OCI-LY7 (cell line): ENCODE data around the gene IMMP2L. TPM values are rescaled to one million over a fixed set of nuclear protein-coding genes. Genes with fewer than 3 reads are reported as not detected.

Source experiments
- BruUV-seq: library from RNA; stranded (reverse); fragments of 400-500 nt; replicated peaks from 2 replicates; lab custom pipeline; 2021; lab: Mats Ljungman, UMichigan
- CTCF ChIA-PET: fragments of 300-600 bp; sonication (Branson Sonifier 250); formaldehyde crosslinking; loops from one replicate; lab custom pipeline; 2022; ENCODE audit warnings: antibody characterized with exemption; ENCODE audit not compliant: unreplicated experiment; lab: Charles Lee
- POLR2A ChIA-PET: fragments of 300-600 bp; sonication (Branson Sonifier 250); formaldehyde crosslinking; loops from one replicate; lab custom pipeline; 2022; ENCODE audit warnings: antibody characterized with exemption; lab: Charles Lee
- DNase-seq: peaks from one replicate; pipeline ENCODE4 v3.0.0-alpha.2; 2015; ENCODE audit warnings: low spot score
- H2AFZ ChIP-seq: fragments of 200-600 bp; sonication (generic), shearing (Covaris generic); 2 replicates; pipeline ENCODE4 v1.6.1; 2014; ENCODE audit warnings: mild to moderate bottlenecking, antibody characterized with exemption, low read length, moderate library complexity
- H3K27ac ChIP-seq: fragments of 200-600 bp; sonication (generic); 2 replicates; pipeline ENCODE4 v1.5.1; 2014; ENCODE audit warnings: mixed run types, low read depth, mild to moderate bottlenecking, moderate library complexity, low read length, inconsistent platforms; ENCODE audit not compliant: poor library complexity, severe bottlenecking
- H3K36me3 ChIP-seq: fragments of 200-600 bp; sonication (generic); 2 replicates; pipeline ENCODE4 v1.6.1; 2014; ENCODE audit warnings: mild to moderate bottlenecking, antibody characterized with exemption, low read length, moderate library complexity, mixed read lengths; ENCODE audit not compliant: insufficient read depth
- H3K4me1 ChIP-seq: fragments of 200-600 bp; sonication (generic); 2 replicates; pipeline ENCODE4 v1.5.1; 2014; ENCODE audit warnings: mild to moderate bottlenecking, low read length; ENCODE audit not compliant: insufficient read depth, poor library complexity, severe bottlenecking
- H3K4me2 ChIP-seq: fragments of 200-600 bp; sonication (generic); 2 replicates; pipeline ENCODE4 v1.6.1; 2014; ENCODE audit warnings: mild to moderate bottlenecking, low read length
- H3K4me3 ChIP-seq: fragments of 200-600 bp; sonication (generic); 2 replicates; pipeline ENCODE4 v1.5.1; 2014; ENCODE audit warnings: mild to moderate bottlenecking, low read depth, low read length; ENCODE audit not compliant: poor library complexity, severe bottlenecking
- H3K79me2 ChIP-seq: fragments of 200-600 bp; sonication (generic); 2 replicates; pipeline ENCODE4 v1.6.1; 2016; ENCODE audit warnings: low read depth, mild to moderate bottlenecking, low read length, moderate library complexity, mixed read lengths; ENCODE audit not compliant: insufficient read depth
- H3K9me2 ChIP-seq: fragments of 200-600 bp; sonication (generic); 2 replicates; pipeline ENCODE4 v1.6.1; 2016; ENCODE audit warnings: mild to moderate bottlenecking, low read length, mixed read lengths; ENCODE audit not compliant: insufficient read depth
- H3K9me3 ChIP-seq: fragments of 200-600 bp; sonication (generic); 2 replicates; pipeline ENCODE4 v1.6.1; 2014; ENCODE audit warnings: mild to moderate bottlenecking, mixed run types, low read length, mixed read lengths
- H4K20me1 ChIP-seq: fragments of 200-600 bp; sonication (generic); 2 replicates; pipeline ENCODE4 v1.6.1; 2014; ENCODE audit warnings: mild to moderate bottlenecking, antibody characterized with exemption, low read length, moderate library complexity, mixed read lengths; ENCODE audit not compliant: insufficient read depth
- EZH2phosphoT487 ChIP-seq: fragments of 200-600 bp; sonication (generic); IDR thresholded peaks from 2 replicates; pipeline ENCODE4 v1.6.1; 2018; ENCODE audit warnings: low read depth, borderline replicate concordance, mild to moderate bottlenecking, mixed run types, antibody characterized with exemption, low read length, moderate library complexity, mixed read lengths
- intact Hi-C: fragments of 100-400 bp; cut with micrococcal nuclease; formaldehyde crosslinking; loops from one replicate; pipeline ENCODE4 v1.10.0; 2022; ENCODE audit not compliant: unreplicated experiment
- total RNA-seq, 2 experiments: library from RNA; depleted of rRNA in 1 of 2; stranded (reverse); fragments of >200 nt in 1 of 2; shearing (Covaris generic) in 1 of 2; gene quantifications; 2 replicates each; pipeline ENCODE4 v1.2.3, GENCODE V29; 2014 to 2022
- TF ChIP-seq, protein P1 (sequence below): fragments of 200-600 bp; sonication (generic); conservative IDR thresholded peaks from 2 replicates; pipeline ENCODE4 v1.5.1; 2014; ENCODE audit warnings: mild to moderate bottlenecking, antibody characterized with exemption, low read length, moderate library complexity, mixed read lengths

Gene IMMP2L
- total RNA-seq, 2 experiments from 2014 or later: 8.0 to 25.4 TPM

DNA sequence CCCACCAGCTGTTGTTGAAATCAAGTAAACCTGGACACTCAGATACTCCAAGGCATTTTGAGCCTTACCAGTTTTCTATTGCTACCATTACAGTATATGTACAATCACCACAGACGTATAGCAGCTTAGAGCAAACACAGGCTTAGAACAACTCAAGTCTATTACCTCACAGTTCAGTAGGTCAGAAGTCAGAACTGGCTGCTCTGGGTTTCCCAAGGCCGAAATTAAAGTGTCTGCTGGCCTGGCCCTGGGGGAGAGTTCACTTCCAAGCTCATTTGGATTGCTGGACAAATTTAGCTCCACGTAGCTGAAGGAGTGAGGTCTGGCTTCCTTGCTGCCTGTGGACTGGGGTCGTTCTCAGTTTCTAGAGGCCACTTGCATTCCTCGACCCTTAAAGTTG, 731.5 kb downstream of the IMMP2L start:
- TF ChIP-seq, protein P1, sequence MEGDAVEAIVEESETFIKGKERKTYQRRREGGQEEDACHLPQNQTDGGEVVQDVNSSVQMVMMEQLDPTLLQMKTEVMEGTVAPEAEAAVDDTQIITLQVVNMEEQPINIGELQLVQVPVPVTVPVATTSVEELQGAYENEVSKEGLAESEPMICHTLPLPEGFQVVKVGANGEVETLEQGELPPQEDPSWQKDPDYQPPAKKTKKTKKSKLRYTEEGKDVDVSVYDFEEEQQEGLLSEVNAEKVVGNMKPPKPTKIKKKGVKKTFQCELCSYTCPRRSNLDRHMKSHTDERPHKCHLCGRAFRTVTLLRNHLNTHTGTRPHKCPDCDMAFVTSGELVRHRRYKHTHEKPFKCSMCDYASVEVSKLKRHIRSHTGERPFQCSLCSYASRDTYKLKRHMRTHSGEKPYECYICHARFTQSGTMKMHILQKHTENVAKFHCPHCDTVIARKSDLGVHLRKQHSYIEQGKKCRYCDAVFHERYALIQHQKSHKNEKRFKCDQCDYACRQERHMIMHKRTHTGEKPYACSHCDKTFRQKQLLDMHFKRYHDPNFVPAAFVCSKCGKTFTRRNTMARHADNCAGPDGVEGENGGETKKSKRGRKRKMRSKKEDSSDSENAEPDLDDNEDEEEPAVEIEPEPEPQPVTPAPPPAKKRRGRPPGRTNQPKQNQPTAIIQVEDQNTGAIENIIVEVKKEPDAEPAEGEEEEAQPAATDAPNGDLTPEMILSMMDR: no peak
- no peak for TF ChIP-seq EZH2phosphoT487
- ChIA-PET CTCF (no interaction called here), POLR2A (no interaction called here)
- Histone ChIP-seq H3K79me2 (no peaks in the 10 kb centered on the region), H3K4me2 (no peak overlapping the region), H3K4me1 (no peaks in the 10 kb centered on the region), H3K36me3 (no peaks in the 10 kb centered on the region), H4K20me1 (no peaks in the 10 kb centered on the region), H2AFZ (no peak overlapping the region), H3K9me2 (no peaks in the 10 kb centered on the region), H3K27ac (no peak overlapping the region), H3K9me3 (no peaks in the 10 kb centered on the region), H3K4me3 (no peak overlapping the region)
- intact Hi-C loops: no loop called here
- BruUV-seq: no TSS peak
- DNase-seq: no peak

- Histone ChIP-seq H3K4me1 (no peaks in the 10 kb centered on the region), H3K4me2 (no peak overlapping the region), H4K20me1 (no peaks in the 10 kb centered on the region), H3K9me3 (no peaks in the 10 kb centered on the region), H3K36me3 (no peaks in the 10 kb centered on the region), H3K9me2 (no peaks in the 10 kb centered on the region), H3K27ac (no peak overlapping the region), H2AFZ (no peak overlapping the region), H3K4me3 (no peak overlapping the region), H3K79me2 (no peaks in the 10 kb centered on the region)
- no peak for TF ChIP-seq EZH2phosphoT487
- TF ChIP-seq, protein P1: no peak
- ChIA-PET CTCF (no interaction called here), POLR2A (no interaction called here)
- intact Hi-C loops: no loop called here
- BruUV-seq: no TSS peak
- no peak for DNase-seq
Measured at GRCh38 chr7:110827936-110828335, 734.4 kb downstream of the IMMP2L start.

GRCh38 chr7:110827287-110827855, 734.9 kb downstream of the IMMP2L start:
- ChIA-PET CTCF (no interaction called here), POLR2A (no interaction called here)
- Histone ChIP-seq H3K4me3 (no peak overlapping the region), H3K27ac (no peak overlapping the region), H3K36me3 (no peaks in the 10 kb centered on the region), H3K4me1 (no peaks in the 10 kb centered on the region), H3K9me3 (no peaks in the 10 kb centered on the region), H3K4me2 (no peak overlapping the region), H2AFZ (no peak overlapping the region), H3K9me2 (no peaks in the 10 kb centered on the region), H3K79me2 (no peaks in the 10 kb centered on the region), H4K20me1 (no peaks in the 10 kb centered on the region)
- TF ChIP-seq EZH2phosphoT487: no peak
- TF ChIP-seq, protein P1: no peak
- no TSS peak for BruUV-seq
- no peak for DNase-seq
- intact Hi-C loops: no loop called here
